Measurements from ENCODE around the gene STK10.
A peak's percentile ranks its signal among the peaks of the same experiment; 100 is the strongest.

STK10 gene

DNA sequence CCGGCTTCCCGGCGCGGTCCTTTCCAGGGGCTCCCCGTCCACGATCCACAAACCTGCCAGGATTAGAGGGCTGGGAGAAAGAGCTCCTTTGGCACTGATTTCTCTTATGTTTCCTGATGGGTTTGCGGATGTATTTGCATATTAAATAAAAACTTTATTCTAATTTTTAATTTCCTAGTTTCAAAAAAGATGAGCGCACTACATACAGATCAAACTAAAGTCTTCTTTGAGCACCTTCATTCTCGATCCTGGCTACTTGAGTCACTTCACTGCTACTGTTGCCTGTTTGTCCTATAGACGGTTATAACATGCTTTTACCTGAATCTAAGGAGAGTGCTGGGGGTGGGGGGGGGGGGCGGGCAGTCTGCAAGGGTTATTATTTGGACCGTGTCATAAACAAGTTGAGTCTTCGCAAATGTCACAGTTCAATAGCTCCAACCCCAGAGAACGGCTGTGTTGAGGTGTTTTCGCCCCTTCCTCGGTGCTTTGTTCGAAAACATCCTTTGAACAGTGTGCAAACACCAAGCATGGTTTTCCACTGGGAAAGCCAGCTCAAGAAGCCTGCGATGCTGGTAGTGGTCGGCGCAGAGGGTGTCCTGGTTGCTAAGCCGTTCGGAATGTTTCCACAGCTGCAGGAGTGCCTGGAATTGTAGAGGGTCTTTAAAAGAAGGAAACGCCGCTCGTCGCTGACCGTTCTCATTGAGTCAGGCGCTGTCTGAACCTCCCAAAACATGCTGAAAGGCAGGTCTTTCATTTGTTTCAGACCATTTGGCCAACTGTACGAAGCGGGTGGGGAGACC lies 1.1 kb upstream of the STK10 start:
- TF ChIP-seq, protein P1, sequence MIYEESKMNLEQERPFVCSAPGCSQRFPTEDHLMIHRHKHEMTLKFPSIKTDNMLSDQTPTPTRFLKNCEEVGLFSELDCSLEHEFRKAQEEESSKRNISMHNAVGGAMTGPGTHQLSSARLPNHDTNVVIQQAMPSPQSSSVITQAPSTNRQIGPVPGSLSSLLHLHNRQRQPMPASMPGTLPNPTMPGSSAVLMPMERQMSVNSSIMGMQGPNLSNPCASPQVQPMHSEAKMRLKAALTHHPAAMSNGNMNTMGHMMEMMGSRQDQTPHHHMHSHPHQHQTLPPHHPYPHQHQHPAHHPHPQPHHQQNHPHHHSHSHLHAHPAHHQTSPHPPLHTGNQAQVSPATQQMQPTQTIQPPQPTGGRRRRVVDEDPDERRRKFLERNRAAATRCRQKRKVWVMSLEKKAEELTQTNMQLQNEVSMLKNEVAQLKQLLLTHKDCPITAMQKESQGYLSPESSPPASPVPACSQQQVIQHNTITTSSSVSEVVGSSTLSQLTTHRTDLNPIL (CRISPR knock-in tag; IDR thresholded peaks at IDR 0.05; ENCODE audit: low read depth) = no peak
- TF ChIP-seq PPARA (CRISPR knock-in tag; IDR thresholded peaks at IDR 0.05; ENCODE audit: borderline replicate concordance) = no peak
- TF ChIP-seq TCF4 (CRISPR knock-in tag; IDR thresholded peaks at IDR 0.05; ENCODE audit: borderline replicate concordance) = no peak
- TF ChIP-seq, protein P2, sequence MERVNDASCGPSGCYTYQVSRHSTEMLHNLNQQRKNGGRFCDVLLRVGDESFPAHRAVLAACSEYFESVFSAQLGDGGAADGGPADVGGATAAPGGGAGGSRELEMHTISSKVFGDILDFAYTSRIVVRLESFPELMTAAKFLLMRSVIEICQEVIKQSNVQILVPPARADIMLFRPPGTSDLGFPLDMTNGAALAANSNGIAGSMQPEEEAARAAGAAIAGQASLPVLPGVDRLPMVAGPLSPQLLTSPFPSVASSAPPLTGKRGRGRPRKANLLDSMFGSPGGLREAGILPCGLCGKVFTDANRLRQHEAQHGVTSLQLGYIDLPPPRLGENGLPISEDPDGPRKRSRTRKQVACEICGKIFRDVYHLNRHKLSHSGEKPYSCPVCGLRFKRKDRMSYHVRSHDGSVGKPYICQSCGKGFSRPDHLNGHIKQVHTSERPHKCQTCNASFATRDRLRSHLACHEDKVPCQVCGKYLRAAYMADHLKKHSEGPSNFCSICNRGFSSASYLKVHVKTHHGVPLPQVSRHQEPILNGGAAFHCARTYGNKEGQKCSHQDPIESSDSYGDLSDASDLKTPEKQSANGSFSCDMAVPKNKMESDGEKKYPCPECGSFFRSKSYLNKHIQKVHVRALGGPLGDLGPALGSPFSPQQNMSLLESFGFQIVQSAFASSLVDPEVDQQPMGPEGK (CRISPR knock-in tag; IDR thresholded peaks at IDR 0.05; ENCODE audit: borderline replicate concordance) = no peak
- TF ChIP-seq ZNF8 (CRISPR knock-in tag; IDR thresholded peaks at IDR 0.05) = no peak
- TF ChIP-seq ZFP30 (CRISPR knock-in tag; IDR thresholded peaks at IDR 0.05) = no peak
- no peak for TF ChIP-seq ZNF565 (CRISPR knock-in tag; conservative IDR thresholded peaks at IDR 0.05; ENCODE audit: low read depth)
- TF ChIP-seq, protein P3, sequence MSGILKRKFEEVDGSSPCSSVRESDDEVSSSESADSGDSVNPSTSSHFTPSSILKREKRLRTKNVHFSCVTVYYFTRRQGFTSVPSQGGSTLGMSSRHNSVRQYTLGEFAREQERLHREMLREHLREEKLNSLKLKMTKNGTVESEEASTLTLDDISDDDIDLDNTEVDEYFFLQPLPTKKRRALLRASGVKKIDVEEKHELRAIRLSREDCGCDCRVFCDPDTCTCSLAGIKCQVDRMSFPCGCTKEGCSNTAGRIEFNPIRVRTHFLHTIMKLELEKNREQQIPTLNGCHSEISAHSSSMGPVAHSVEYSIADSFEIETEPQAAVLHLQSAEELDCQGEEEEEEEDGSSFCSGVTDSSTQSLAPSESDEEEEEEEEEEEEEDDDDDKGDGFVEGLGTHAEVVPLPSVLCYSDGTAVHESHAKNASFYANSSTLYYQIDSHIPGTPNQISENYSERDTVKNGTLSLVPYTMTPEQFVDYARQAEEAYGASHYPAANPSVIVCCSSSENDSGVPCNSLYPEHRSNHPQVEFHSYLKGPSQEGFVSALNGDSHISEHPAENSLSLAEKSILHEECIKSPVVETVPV (CRISPR knock-in tag; IDR thresholded peaks at IDR 0.05) = no peak
- no peak for TF ChIP-seq OSR1 (CRISPR knock-in tag; IDR thresholded peaks at IDR 0.05)
- ATAC-seq = no peak

DNA sequence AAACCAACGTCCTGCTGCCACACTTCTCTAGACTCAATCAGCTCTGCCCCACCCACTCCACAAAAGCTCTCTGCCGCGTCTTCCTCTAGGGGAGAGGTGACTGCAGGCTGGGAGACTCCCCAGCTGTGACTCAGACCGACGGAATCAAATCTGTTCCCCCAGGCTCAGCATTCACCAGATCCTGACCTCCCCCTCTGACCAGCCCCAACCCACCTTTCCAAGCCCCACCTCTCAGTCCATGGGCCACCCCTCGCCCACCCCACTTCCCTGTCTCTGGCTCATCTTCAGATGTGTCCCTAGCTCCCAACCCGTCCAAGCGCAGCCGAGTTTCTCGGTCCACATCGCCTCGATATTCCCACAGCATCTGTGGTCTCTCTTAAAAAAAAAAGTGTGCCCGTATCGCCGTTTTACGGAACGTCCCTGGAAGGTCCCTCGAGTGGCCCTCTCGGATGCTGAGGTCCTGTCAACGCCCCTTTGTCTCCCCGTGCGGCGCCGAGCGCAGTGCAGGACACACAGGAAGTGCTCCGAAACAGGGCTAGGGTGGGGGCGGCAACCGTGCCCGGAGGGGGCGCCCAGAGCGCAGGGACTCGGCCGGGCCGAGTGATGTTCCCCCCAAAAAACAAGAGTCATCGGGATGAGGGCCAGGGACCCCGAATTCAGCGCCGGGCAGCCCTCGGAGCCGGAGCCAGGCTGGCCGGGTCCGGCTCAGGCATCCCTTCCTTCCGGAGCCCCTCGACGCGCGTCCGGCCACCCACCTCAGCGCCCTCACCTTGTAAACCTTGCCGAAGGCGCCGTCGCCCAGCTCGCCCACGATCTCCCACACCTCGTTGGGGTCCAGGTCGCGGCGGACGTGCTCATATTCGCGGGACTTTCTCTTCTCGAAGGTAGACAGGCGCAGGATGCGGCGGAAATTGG lies 649 bp downstream of the STK10 start:
- ATAC-seq = peak; percentile 31
- TF ChIP-seq, protein P2 (CRISPR knock-in tag; IDR thresholded peaks at IDR 0.05; ENCODE audit: borderline replicate concordance) = no peak
- TF ChIP-seq TCF4 (CRISPR knock-in tag; IDR thresholded peaks at IDR 0.05; ENCODE audit: borderline replicate concordance) (no peak), OSR1 (CRISPR knock-in tag; IDR thresholded peaks at IDR 0.05) (no peak), ZNF565 (CRISPR knock-in tag; conservative IDR thresholded peaks at IDR 0.05; ENCODE audit: low read depth) (no peak), CSDC2 (CRISPR knock-in tag; IDR thresholded peaks at IDR 0.05) (no peak), ZNF8 (CRISPR knock-in tag; IDR thresholded peaks at IDR 0.05) (no peak), ZNF70 (CRISPR knock-in tag; IDR thresholded peaks at IDR 0.05) (no peak), ESRRG (CRISPR knock-in tag; IDR thresholded peaks at IDR 0.05) (no peak), GLIS3 (CRISPR knock-in tag; IDR thresholded peaks at IDR 0.05) (no peak), SNAI2 (CRISPR knock-in tag; IDR thresholded peaks at IDR 0.05) (no peak), ZFP30 (CRISPR knock-in tag; IDR thresholded peaks at IDR 0.05) (no peak)
- TF ChIP-seq, protein P3 (CRISPR knock-in tag; IDR thresholded peaks at IDR 0.05) = no peak
- TF ChIP-seq, protein P4, sequence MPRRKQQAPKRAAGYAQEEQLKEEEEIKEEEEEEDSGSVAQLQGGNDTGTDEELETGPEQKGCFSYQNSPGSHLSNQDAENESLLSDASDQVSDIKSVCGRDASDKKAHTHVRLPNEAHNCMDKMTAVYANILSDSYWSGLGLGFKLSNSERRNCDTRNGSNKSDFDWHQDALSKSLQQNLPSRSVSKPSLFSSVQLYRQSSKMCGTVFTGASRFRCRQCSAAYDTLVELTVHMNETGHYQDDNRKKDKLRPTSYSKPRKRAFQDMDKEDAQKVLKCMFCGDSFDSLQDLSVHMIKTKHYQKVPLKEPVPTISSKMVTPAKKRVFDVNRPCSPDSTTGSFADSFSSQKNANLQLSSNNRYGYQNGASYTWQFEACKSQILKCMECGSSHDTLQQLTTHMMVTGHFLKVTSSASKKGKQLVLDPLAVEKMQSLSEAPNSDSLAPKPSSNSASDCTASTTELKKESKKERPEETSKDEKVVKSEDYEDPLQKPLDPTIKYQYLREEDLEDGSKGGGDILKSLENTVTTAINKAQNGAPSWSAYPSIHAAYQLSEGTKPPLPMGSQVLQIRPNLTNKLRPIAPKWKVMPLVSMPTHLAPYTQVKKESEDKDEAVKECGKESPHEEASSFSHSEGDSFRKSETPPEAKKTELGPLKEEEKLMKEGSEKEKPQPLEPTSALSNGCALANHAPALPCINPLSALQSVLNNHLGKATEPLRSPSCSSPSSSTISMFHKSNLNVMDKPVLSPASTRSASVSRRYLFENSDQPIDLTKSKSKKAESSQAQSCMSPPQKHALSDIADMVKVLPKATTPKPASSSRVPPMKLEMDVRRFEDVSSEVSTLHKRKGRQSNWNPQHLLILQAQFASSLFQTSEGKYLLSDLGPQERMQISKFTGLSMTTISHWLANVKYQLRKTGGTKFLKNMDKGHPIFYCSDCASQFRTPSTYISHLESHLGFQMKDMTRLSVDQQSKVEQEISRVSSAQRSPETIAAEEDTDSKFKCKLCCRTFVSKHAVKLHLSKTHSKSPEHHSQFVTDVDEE (CRISPR knock-in tag; IDR thresholded peaks at IDR 0.05) = no peak
- TF ChIP-seq, protein P5, sequence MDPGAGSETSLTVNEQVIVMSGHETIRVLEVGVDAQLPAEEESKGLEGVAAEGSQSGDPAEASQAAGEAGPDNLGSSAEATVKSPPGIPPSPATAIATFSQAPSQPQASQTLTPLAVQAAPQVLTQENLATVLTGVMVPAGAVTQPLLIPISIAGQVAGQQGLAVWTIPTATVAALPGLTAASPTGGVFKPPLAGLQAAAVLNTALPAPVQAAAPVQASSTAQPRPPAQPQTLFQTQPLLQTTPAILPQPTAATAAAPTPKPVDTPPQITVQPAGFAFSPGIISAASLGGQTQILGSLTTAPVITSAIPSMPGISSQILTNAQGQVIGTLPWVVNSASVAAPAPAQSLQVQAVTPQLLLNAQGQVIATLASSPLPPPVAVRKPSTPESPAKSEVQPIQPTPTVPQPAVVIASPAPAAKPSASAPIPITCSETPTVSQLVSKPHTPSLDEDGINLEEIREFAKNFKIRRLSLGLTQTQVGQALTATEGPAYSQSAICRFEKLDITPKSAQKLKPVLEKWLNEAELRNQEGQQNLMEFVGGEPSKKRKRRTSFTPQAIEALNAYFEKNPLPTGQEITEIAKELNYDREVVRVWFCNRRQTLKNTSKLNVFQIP (CRISPR knock-in tag; IDR thresholded peaks at IDR 0.05; ENCODE audit: borderline replicate concordance, low read depth) = no peak
